ENCODE data around the gene C7.
"Not testable (repeated sequence)": the region's sequence is repeated elsewhere in the genome, so short reads cannot be mapped to it uniquely, and the experiment has no call there.

The C7 gene

DNA sequence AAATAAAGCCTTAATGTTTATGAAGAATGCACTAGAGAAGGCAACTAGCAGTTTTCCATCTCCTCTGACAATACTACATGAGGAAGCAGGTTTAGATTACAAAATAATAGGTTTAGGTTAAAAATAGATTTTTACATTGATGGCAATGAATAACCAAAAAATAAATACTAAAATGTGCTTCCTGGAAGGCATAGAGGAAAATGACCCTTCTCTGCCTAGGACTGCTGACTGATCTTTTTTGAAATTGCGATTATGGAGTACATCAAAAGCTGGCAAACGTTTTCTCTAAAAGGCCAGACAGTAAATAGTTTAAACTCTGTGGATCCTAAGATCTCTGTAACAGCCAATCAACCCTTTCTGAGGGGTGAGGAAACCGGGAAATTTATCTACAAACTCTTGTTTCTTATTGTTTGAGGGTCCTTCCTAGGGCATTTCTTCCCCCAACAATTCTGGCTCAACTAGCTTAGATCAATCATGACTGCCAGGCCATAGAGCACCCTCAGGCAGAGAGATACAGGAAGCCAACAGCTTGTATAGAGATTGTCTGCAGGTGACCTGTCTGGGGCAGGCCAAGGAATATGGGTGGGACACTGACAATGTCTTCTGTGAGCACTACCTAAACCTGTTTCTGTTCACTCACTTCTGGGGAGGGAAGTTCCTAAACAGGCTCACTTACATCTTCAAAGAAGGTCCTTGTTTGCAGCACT, 94.5 kb downstream of the C7 start:
- DNase-seq (ENCODE audit: extremely low read depth, low read depth), result no peak
- TF ChIP-seq CTCF (IDR thresholded peaks at IDR 0.05; ENCODE audit: low read depth, low read length, missing control alignments), result no peak
- no peak overlapping the region for H3K4me3 ChIP-seq (replicated peaks; ENCODE audit: low read depth, low read length)

DNA sequence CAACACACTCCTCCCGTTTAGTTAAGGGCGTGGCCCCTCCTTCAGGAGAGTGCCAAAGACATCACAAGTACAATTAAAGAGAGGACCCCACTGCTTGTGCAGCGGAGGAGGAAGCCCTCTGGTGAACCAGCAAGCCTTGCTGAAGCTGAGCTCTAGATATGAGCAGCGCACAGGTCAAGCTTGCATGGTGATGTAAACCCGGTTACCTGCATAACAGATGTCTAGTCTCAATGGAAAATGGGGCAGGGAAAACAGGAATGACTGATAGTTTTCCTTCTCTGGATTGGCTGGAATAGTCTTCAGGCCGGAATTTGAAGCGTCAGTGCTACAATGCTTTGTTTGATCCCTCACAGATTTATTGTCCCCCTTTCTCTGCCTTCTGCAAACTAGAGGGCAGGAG, 95.6 kb downstream of the C7 start:
- TF ChIP-seq CTCF (IDR thresholded peaks at IDR 0.05; ENCODE audit: low read depth, low read length, missing control alignments), result no peak
- H3K4me3 ChIP-seq (replicated peaks; ENCODE audit: low read depth, low read length), result no peak overlapping the region
- no peak for DNase-seq (ENCODE audit: extremely low read depth, low read depth)

- no peak for TF ChIP-seq CTCF (IDR thresholded peaks at IDR 0.05; ENCODE audit: low read depth, low read length, missing control alignments)
- H3K4me3 ChIP-seq (replicated peaks; ENCODE audit: low read depth, low read length), result no peak overlapping the region
- no peak for DNase-seq (ENCODE audit: extremely low read depth, low read depth)
These were observed 99.9 kb downstream of the C7 start for GRCh38 chr5:41009232-41009631.

DNA sequence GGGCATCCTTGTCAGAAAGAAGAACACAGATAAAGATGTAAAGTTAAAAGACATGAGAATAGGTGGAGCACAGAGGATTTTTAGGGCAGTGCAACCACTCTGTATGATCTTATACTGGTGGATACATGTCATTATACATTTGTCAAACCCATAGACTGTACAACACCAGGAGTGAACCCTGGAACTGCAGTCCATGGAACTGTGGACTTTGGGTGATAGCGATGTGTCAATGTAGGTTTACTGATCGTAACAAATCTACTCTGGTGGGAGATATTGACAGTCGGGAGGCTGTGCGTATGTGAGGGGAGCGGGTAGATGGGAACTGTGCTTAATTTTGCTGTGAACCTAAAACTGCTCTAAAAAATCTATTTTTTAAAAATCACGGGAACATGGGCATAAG, 101.3 kb downstream of the C7 start:
- DNase-seq (ENCODE audit: extremely low read depth, low read depth), result no peak
- H3K4me3 ChIP-seq (replicated peaks; ENCODE audit: low read depth, low read length), result no peak overlapping the region
- TF ChIP-seq CTCF (IDR thresholded peaks at IDR 0.05; ENCODE audit: low read depth, low read length, missing control alignments), result no peak

DNA sequence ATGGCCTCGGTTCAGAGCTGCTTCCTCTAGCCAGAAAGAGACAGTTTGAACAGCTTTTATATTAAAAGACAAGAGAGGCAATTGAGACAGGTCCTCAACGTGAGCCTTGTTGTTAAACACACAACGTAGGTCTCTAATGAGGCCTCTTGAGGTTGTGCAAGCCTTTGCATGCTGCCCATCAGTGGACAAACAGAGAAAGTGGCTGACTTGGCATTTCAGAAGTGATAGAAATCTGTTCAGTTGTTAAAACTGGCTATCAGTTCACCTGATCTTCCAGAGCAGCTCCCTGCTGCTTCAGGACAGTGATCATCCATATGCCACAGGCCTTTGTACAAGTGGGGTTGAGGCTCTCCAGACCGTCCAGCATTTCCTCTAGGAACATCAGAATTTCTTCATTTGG, 103.0 kb downstream of the C7 start:
- no peak for TF ChIP-seq CTCF (IDR thresholded peaks at IDR 0.05; ENCODE audit: low read depth, low read length, missing control alignments)
- DNase-seq (ENCODE audit: extremely low read depth, low read depth), result no peak
- H3K4me3 ChIP-seq (replicated peaks; ENCODE audit: low read depth, low read length), result no peak overlapping the region

GRCh38 chr5:41022600-41022999, 113.3 kb downstream of the C7 start:
- DNase-seq (ENCODE audit: extremely low read depth, low read depth); H3K4me3 ChIP-seq (replicated peaks; ENCODE audit: low read depth, low read length): not testable (repeated sequence)

Data from HFF-Myc (cell line).